Endothelial cell of umbilical vein (primary cell): ENCODE measurements around the gene HEPHL1.

ENCODE experiments used
- EZH2 ChIP-seq: IDR thresholded peaks from 2 replicates; pipeline ENCODE4 v1.6.1; 2012; ENCODE audit warnings: borderline replicate concordance, low read depth, mild to moderate bottlenecking, moderate library complexity, low read length, inconsistent platforms; ENCODE audit not compliant: severe bottlenecking
- FOS ChIP-seq: IDR thresholded peaks from 2 replicates; pipeline ENCODE4 v1.6.1; 2011; ENCODE audit warnings: mild to moderate bottlenecking, low read length, moderate library complexity, borderline replicate concordance; ENCODE audit not compliant: insufficient read depth
- JUN ChIP-seq: IDR thresholded peaks from 2 replicates; pipeline ENCODE4 v1.6.1; 2011; ENCODE audit warnings: borderline replicate concordance, low read depth; ENCODE audit not compliant: insufficient read length, insufficient read depth
- MYC ChIP-seq: IDR thresholded peaks from one replicate; pipeline ENCODE4 v1.6.1; 2011; ENCODE audit warnings: mild to moderate bottlenecking, low read depth, low read length
- POLR2A ChIP-seq: IDR thresholded peaks from 2 replicates; pipeline ENCODE4 v1.6.1; 2012; ENCODE audit warnings: low read depth, mild to moderate bottlenecking, control low read depth, low read length
- POLR2AphosphoS5 ChIP-seq: IDR thresholded peaks from 2 replicates; pipeline ENCODE4 v1.6.1; 2012; ENCODE audit warnings: low read depth, mild to moderate bottlenecking, control low read depth, low read length, moderate library complexity; ENCODE audit not compliant: insufficient read depth
- TF ChIP-seq, protein P1 (sequence below), 2 donors: IDR thresholded peaks; 1 replicate in 1 of 2; 2 replicates in 1 of 2; pipeline ENCODE4 v1.5.1; 2011; ENCODE audit warnings: low read length in 2 of 2, mild to moderate bottlenecking in 2 of 2, moderate library complexity in 2 of 2, control low read depth in 1 of 2, inconsistent platforms in 1 of 2, low read depth in 1 of 2; ENCODE audit not compliant: insufficient read depth in 1 of 2; ENCODE audit errors: extremely low read depth in 1 of 2
- TF ChIP-seq, protein P2 (sequence below): IDR thresholded peaks from 2 replicates; pipeline ENCODE4 v1.6.1; 2011; ENCODE audit not compliant: insufficient read depth, insufficient read length

DNA sequence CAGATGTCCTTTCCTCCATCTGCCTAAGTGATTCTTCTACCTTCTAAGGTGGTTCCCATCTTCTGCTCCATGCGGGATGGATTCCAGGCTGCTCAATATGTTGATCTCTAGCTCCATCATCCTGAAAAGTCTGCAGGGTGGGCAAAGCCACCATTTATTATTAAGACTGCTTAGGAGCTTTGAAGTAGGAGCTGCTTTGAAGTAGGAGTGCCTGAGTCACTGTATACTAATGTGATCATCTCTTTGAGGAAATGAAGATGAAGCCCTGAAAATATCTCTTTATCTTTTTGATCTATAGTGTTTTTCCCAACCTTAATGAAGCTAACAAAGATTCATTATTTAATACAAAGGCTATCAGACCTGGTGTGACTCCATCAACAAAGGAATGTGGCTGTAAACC lies 13.1 kb downstream of the HEPHL1 start:
- TF ChIP-seq, protein P1, sequence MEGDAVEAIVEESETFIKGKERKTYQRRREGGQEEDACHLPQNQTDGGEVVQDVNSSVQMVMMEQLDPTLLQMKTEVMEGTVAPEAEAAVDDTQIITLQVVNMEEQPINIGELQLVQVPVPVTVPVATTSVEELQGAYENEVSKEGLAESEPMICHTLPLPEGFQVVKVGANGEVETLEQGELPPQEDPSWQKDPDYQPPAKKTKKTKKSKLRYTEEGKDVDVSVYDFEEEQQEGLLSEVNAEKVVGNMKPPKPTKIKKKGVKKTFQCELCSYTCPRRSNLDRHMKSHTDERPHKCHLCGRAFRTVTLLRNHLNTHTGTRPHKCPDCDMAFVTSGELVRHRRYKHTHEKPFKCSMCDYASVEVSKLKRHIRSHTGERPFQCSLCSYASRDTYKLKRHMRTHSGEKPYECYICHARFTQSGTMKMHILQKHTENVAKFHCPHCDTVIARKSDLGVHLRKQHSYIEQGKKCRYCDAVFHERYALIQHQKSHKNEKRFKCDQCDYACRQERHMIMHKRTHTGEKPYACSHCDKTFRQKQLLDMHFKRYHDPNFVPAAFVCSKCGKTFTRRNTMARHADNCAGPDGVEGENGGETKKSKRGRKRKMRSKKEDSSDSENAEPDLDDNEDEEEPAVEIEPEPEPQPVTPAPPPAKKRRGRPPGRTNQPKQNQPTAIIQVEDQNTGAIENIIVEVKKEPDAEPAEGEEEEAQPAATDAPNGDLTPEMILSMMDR (IDR thresholded peaks at IDR 0.05; ENCODE audit: extremely low read depth in 1 of 2, insufficient read depth in 1 of 2, low read depth in 1 of 2, low read length in 2 of 2), result no peak
- TF ChIP-seq POLR2A (no peak), POLR2AphosphoS5 (no peak), MYC (no peak), EZH2 (no peak), FOS (no peak), JUN (no peak)
- TF ChIP-seq, protein P2, sequence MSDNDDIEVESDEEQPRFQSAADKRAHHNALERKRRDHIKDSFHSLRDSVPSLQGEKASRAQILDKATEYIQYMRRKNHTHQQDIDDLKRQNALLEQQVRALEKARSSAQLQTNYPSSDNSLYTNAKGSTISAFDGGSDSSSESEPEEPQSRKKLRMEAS, result no peak
